B cell (primary cell): ENCODE data around the gene SLC12A4. TPM values are rescaled to one million over a fixed set of nuclear protein-coding genes. Genes with fewer than 3 reads are reported as not detected.
"Not testable (repeated sequence)": the region's sequence is repeated elsewhere in the genome, so short reads cannot be mapped to it uniquely, and the experiment has no call there.

Experiments used
- ATAC-seq: fragments of 200-7000 bp; cut with Tn5 transposase; one replicate; pipeline ENCODE4 v1.10.0; 2021; ENCODE audit warnings: low read depth, mild to moderate bottlenecking, moderate number of reproducible peaks, moderate library complexity
- CTCF ChIA-PET: fragments of 350-600 bp; sonication (Branson Sonifier 250); formaldehyde crosslinking; loops from one replicate; lab custom pipeline; 2021; ENCODE audit warnings: antibody characterized with exemption, inconsistent platforms; lab: Charles Lee
- POLR2A ChIA-PET: fragments of 350-600 bp; sonication (Branson Sonifier 250); formaldehyde crosslinking; loops from one replicate; lab custom pipeline; 2021; ENCODE audit warnings: antibody characterized with exemption; lab: Charles Lee
- DNase-seq: peaks from one replicate; pipeline ENCODE4 v3.0.0; 2013
- H2AFZ ChIP-seq: 2 replicates; pipeline ENCODE4 v1.6.1; 2012; ENCODE audit warnings: mild to moderate bottlenecking, low read depth, low read length; ENCODE audit not compliant: insufficient read depth, poor library complexity, severe bottlenecking
- H3K27ac ChIP-seq, 2 donors: 1 replicate in 1 of 2; 2 replicates in 1 of 2; pipeline ENCODE4 v1.5.1; 2012 to 2013; ENCODE audit warnings: low read length in 2 of 2, mild to moderate bottlenecking in 2 of 2, moderate library complexity in 1 of 2
- H3K27me3 ChIP-seq, 4 experiments: fragments of 200-600 bp in 1 of 4; sonication (generic) in 1 of 4; replicated peaks in 1 of 4; 1 replicate in 2 of 4; 2 replicates in 2 of 4; pipeline versions ENCODE4 v1.6.1 to v1.7.0; 2013 to 2016; ENCODE audit warnings: low read length in 3 of 4, mild to moderate bottlenecking in 2 of 4, mixed read lengths in 1 of 4, moderate library complexity in 1 of 4; ENCODE audit not compliant: insufficient read depth in 4 of 4, control insufficient read depth in 3 of 4; ENCODE audit errors: control extremely low read depth in 1 of 4
- H3K36me3 ChIP-seq, 2 experiments: replicated peaks in 1 of 2; 1 replicate in 1 of 2; 2 replicates in 1 of 2; pipeline versions ENCODE4 v1.6.1 to v1.7.1; 2013; ENCODE audit warnings: low read length in 1 of 2; ENCODE audit not compliant: insufficient read depth in 2 of 2, control insufficient read depth in 1 of 2; ENCODE audit errors: control extremely low read depth in 1 of 2, extremely low read depth in 1 of 2
- H3K4me1 ChIP-seq, 2 donors: fragments of 200-600 bp in 1 of 2; sonication (generic) in 1 of 2; 1 replicate in 1 of 2; 2 replicates in 1 of 2; pipeline versions ENCODE4 v1.5.1 to v1.6.1; 2013 to 2017; ENCODE audit warnings: low read length in 2 of 2; ENCODE audit not compliant: control insufficient read depth in 2 of 2, insufficient read depth in 2 of 2
- H3K4me2 ChIP-seq: replicated peaks from 2 replicates; pipeline ENCODE3; 2012; ENCODE audit warnings: mild to moderate bottlenecking, low read depth, low read length; ENCODE audit not compliant: poor library complexity, severe bottlenecking
- H3K4me3 ChIP-seq, 5 experiments: fragments of 200-600 bp in 1 of 5; sonication (generic) in 1 of 5; 1 replicate in 3 of 5; 2 replicates in 2 of 5; pipeline versions ENCODE4 v1.5.1 to v1.7.0; 2011 to 2016; ENCODE audit warnings: low read length in 4 of 5, mild to moderate bottlenecking in 4 of 5, low read depth in 2 of 5, control low read depth in 1 of 5, moderate library complexity in 1 of 5; ENCODE audit not compliant: insufficient read depth in 1 of 5; ENCODE audit errors: control extremely low read depth in 1 of 5, extremely low read depth in 1 of 5
- H3K79me2 ChIP-seq: fragments of 200-600 bp; sonication (generic); one replicate; pipeline ENCODE4 v1.6.0; 2016; ENCODE audit warnings: low read length; ENCODE audit not compliant: control insufficient read depth, insufficient read depth
- H3K9ac ChIP-seq: fragments of 200-600 bp; sonication (generic); 2 replicates; pipeline ENCODE4 v1.6.1; 2017; ENCODE audit warnings: mild to moderate bottlenecking, low read length, moderate library complexity
- H3K9me3 ChIP-seq, 3 donors: one replicate each; pipeline versions ENCODE4 v1.6.1 to v1.7.1; 2013; ENCODE audit warnings: low read length in 2 of 3; ENCODE audit not compliant: control insufficient read depth in 2 of 3, insufficient read depth in 1 of 3; ENCODE audit errors: control extremely low read depth in 1 of 3
- H4K20me1 ChIP-seq: 2 replicates; pipeline ENCODE4 v1.6.0; 2012; ENCODE audit warnings: mild to moderate bottlenecking, low read length; ENCODE audit not compliant: insufficient read depth, control insufficient read depth, poor library complexity, severe bottlenecking
- H3K27ac Mint-ChIP-seq: one replicate; pipeline ENCODE4 v1.8.0; 2021; ENCODE audit warnings: mixed read lengths
- H3K27me3 Mint-ChIP-seq: one replicate; pipeline ENCODE4 v1.8.0; 2021; ENCODE audit warnings: mixed read lengths
- H3K4me1 Mint-ChIP-seq: one replicate; pipeline ENCODE4 v1.8.0; 2021; ENCODE audit warnings: mixed read lengths
- H3K4me3 Mint-ChIP-seq: one replicate; pipeline ENCODE4 v1.8.0; 2021; ENCODE audit warnings: mixed read lengths
- H3K9me3 Mint-ChIP-seq: one replicate; pipeline ENCODE4 v1.8.0; 2022; ENCODE audit warnings: mixed read lengths; ENCODE audit not compliant: insufficient read depth
- CTCF ChIP-seq: fragments of 200-600 bp; IDR thresholded peaks from one replicate; pipeline ENCODE4 v1.8.0; 2022; ENCODE audit warnings: antibody characterized with exemption, mild to moderate bottlenecking
- EZH2 ChIP-seq: IDR thresholded peaks from 2 replicates; pipeline ENCODE4 v1.6.1; 2012; ENCODE audit warnings: borderline replicate concordance, low read depth, mild to moderate bottlenecking, moderate library complexity, low read length; ENCODE audit not compliant: insufficient read depth, poor library complexity, severe bottlenecking
- WGBS: methylation state at CpG from one replicate; pipeline ENCODE4 v1.1.5; 2013; ENCODE audit warnings: missing lambda C conversion rate; ENCODE audit not compliant: insufficient coverage; 5-methylcytosine and 5-hydroxymethylcytosine counted together
- intact Hi-C: fragments of 100-400 bp; cut with micrococcal nuclease; formaldehyde crosslinking; loops from one replicate; pipeline ENCODE4 v1.10.0; 2022
- polyA plus RNA-seq: library from polyadenylated mRNA; depleted of rRNA; stranded (reverse); fragments of >200 nt; gene quantifications from 2 replicates; pipeline ENCODE4 v1.2.3, GENCODE V29; 2012
- total RNA-seq, 2 donors: library from RNA; stranded (reverse); fragments of 120-200 nt in 1 of 2; gene quantifications; 1 replicate in 1 of 2; 2 replicates in 1 of 2; pipeline versions ENCODE4 v1.2.3 to v1.2.4, GENCODE V29; 2013 to 2022

Gene SLC12A4
- total and polyA plus RNA-seq, 2 donors (not counting 1 experiment from before 2014, with no cell fraction given), result 20.2 to 42.2 TPM

DNA sequence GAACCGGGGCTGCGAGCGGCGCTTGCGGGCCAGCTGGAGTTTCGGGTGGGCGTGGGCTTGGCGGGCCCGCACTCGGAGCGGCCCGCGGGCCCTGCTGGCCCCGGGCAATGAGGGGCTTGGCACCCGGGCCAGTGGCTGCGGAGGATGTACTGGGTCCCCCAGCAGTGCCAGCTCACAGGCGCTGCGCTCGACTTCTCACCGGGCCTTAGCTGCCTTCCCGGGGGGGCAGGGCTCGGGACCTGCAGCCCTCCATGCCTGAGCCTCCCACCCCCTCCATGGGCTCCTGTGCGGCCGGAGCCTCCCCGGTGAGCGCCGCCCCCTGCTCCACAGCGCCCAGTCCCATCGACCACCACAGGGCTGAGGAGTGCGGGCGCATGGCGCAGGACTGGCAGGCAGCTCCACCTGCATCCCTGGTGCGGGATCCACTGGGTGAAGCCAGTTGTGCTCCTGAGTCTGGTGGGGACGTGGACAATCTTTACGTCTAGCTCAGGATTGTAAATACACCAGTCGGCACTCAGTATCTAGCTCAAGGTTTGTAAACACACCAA, 29.9 kb upstream of the SLC12A4 start:
- ChIA-PET POLR2A (interaction anchor here (0.5 to 3.5 kb wide), 10 partner anchors 7 to 1298 kb away, joined by 3 to 27 read pairs (median 5); partner anchors contain the start of genes CTCF, DDX28 and DUS2), CTCF (interaction anchor here (0.8 to 28.7 kb wide), 7 partner anchors 13 to 451 kb away, joined by 3 to 320 read pairs (median 5); partner anchors contain the start of genes DDX28 and DUS2)
- Histone ChIP-seq H3K4me1 (peaks cover 65 to 83% of the 10 kb centered on the region in 2 donors), H3K4me3 (peak overlapping the region; percentile 48 to 86 (median 64)), H3K9ac (peak overlapping the region; percentile 66), H3K9me3 (peaks cover 0 to 14% (median 0%) of the 10 kb centered on the region in 3 donors), H3K79me2 (peaks cover 37% of the 10 kb centered on the region), H3K4me2 (peak overlapping the region; percentile 70), H3K27ac (peak overlapping the region; percentile 18 to 76)
- intact Hi-C loops, result loop anchor here (2.0 kb wide), 1 partner anchor 290 kb away; no protein-coding TSS in a partner anchor
- not testable (repeated sequence) for ATAC-seq, DNase-seq, H3K36me3 ChIP-seq, H3K9me3 Mint-ChIP-seq, H3K27me3 ChIP-seq, H3K27me3 Mint-ChIP-seq, H4K20me1 ChIP-seq, H2AFZ ChIP-seq
- WGBS, result 96% methylated on average over 34 of the region's 36 CpGs
- Mint-ChIP-seq H3K4me3 (peak overlapping the region; percentile 91), H3K4me1 (peaks cover 68% of the 10 kb centered on the region), H3K27ac (peak overlapping the region; percentile 94)

GRCh38 chr16:67996666-67997065, 28.2 kb upstream of the SLC12A4 start:
- DNase-seq, result no peak
- H3K27ac Mint-ChIP-seq, result peak overlapping the region; percentile 99
- H3K9ac ChIP-seq, result no peak overlapping the region
- H3K9me3 Mint-ChIP-seq, result no peaks in the 10 kb centered on the region
- TF ChIP-seq CTCF, result no peak
- TF ChIP-seq EZH2, result no peak
- intact Hi-C loops, result no loop called here
- WGBS, result 98% methylated on average over 4 of the region's 5 CpGs
- peak overlapping the region; percentile 60 for H3K4me3 Mint-ChIP-seq
- POLR2A ChIA-PET, result interaction anchor here (2.0 to 3.5 kb wide), 3 partner anchors 9 to 42 kb away, joined by 7 to 23 read pairs (median 20); partner anchors contain the start of genes DDX28 and DUS2
- peaks cover 0 to 12% of the 10 kb centered on the region in 2 experiments for H3K36me3 ChIP-seq
- H3K4me1 ChIP-seq, result peaks cover 77 to 93% of the 10 kb centered on the region in 2 donors
- no peak overlapping the region for H3K4me3 ChIP-seq
- H3K27me3 ChIP-seq, result no peaks in the 10 kb centered on the region
- H3K4me1 Mint-ChIP-seq, result peaks cover 77% of the 10 kb centered on the region
- no peak overlapping the region for H3K4me2 ChIP-seq
- peaks cover 51% of the 10 kb centered on the region for H3K79me2 ChIP-seq
- peaks cover 10% of the 10 kb centered on the region for H4K20me1 ChIP-seq
- CTCF ChIA-PET, result interaction anchor here (0.8 to 28.7 kb wide), 4 partner anchors 9 to 45 kb away, joined by 3 to 320 read pairs (median 20); partner anchors contain the start of genes DDX28 and DUS2
- no peak overlapping the region for H2AFZ ChIP-seq
- no peaks in the 10 kb centered on the region for H3K27me3 Mint-ChIP-seq
- H3K9me3 ChIP-seq, result peaks cover 0 to 14% (median 0%) of the 10 kb centered on the region in 3 donors
- ATAC-seq, result no peak
- peak overlapping the region; percentile 36 to 90 for H3K27ac ChIP-seq
